Fibroblast of skin of scalp (primary cell): ENCODE data around the gene SHE. TPM values are rescaled to one million over a fixed set of nuclear protein-coding genes. Genes with fewer than 3 reads are reported as not detected.
"Not testable (repeated sequence)": the region's sequence is repeated elsewhere in the genome, so short reads cannot be mapped to it uniquely, and the experiment has no call there.

Experiments
- DNase-seq: peaks from one replicate; pipeline ENCODE4 v3.0.0-alpha.2; 2013
- polyA plus RNA-seq, 2 experiments: library from polyadenylated mRNA; unstranded; fragments of 120-200 nt; gene quantifications; one replicate each; pipeline ENCODE4 v1.2.1, GENCODE V29; 2013; ENCODE audit not compliant: insufficient read length in 2 of 2

SHE gene
- polyA plus RNA-seq (2013, experiment 1 of 2; ENCODE audit: insufficient read length) = 0.06 TPM
- 0.25 TPM for polyA plus RNA-seq (2013, experiment 2 of 2; ENCODE audit: insufficient read length)

DNA sequence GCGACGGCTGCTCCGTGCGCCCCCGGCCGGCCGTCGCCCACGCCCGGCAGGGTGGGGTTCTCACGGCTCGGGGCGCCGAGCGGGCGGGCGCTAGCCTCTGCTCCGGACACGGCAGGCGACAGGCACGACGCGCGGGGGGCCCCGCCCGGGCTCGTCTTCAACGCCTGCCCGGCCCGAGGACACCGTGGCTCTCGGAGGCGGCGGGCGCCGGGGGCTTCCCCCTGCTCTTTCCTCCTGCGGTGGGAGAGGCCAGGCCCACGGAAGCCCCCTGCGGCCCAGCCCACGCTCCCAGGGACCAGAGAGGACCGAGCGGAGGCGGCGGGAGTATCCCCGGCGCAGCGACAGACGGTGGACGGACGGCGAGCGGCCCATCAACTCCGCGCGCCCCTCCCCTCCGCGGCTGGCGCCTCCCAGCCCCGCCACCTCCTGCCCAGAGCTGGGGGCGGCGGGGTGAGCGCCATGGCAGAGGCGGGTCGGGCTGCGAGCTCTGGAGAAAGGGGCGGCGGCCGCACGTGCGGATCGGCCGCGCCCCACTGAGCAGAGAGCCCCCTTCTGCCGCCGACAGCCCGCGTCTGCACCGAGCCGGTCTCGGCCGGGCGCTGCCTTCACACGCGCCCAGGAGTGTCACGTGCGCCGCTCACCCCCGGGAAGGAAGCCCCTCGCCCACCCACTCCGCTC is at the start of gene SHE, which contains the start of gene TDRD10:
TSS of gene SHE (minus strand) at position 347 of the 678 bp plus-strand sequence. CDS start 386 bp downstream, outside the sequence.
TSS of gene TDRD10 (plus strand) at position 154 of the 678 bp plus-strand sequence. CDS start 4,685 bp downstream, outside the sequence.
- no peak for DNase-seq

DNA sequence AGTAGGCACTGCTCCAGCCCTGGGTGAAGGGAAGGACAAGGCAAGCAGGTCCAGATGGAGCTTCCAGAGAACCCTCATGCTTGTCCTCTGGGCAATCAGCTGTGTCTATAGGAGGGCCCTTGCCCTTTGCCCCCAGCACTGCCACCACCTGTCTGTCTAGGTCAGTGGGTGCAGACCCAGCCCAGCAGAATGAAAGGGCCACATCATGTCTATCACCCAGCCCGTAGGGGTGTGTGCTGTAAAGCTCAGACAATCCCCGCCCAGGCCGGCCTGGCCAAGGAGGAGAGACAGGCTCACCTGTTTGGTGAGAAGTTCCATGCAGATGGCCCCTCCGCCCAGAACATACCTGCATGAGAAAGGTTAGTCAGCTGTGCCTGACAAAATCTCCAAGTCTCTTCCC is 49.3 kb upstream of the SHE start:
- DNase-seq = no peak

DNA sequence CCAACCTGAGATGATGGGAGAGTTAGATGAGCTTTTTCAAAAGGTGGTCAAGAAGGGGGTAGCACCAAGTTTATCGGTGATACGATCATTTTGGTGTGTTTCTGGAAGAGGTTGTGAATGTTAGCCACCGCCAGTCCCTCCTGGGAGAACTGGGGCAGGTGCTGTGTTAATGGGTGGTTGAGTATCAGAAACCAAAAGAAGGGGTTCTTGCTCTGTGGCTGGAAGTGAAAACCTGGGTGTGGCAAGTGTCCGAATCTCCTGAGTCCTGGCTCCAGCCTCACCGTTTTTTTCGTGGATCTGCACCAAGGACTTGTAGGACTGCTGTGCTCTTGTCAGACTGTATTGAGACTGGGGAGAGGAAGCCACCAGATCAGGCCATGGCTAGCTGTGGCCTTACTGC is 48.4 kb upstream of the SHE start:
- DNase-seq = no peak

DNA sequence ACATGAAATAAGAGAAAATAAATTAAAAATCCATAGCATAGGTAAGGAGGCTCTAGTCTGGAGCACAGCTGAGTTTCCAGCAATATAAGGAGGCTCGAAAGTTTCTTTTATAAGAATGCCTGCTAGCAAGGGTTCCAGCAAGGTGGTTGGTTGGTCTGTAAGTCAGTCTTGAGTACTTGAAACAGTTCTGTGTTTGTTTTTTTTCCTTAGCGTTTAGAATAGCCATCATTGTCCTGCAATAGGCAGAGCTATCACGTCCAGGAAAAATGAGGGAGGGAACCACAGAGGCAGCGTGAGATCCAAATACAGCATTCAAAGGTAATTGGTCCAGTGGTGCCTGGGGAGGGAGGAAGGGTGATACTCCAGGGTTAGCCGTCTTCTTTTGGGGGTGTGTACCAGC is 47.9 kb upstream of the SHE start:
- no peak for DNase-seq

DNA sequence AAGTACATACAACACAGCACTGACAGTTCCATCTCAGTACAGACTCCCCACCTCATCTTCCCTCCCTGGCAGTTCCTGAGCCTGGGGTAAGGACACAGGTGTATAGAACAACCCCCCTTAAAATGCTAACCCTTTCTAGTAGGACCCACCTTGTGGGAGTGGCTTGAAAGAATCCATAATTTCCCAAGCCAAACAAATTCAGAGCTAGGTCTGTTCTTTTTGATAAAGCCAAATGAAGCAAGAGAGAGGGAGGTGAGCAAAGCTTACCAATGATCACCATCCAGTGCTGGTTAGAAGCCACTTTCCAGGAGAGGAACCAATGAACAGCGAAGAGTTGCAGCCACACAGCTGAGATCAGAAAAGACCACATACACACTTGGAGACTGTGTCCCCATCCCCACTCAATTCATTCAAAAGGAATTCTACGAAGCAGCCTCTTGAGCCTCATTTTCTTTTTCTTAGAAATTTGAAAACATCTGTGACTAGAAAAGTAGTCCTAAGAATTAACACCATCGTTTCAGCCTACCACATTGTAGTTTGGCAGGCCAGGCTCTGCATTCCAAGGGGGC is 47.1 kb upstream of the SHE start:
- DNase-seq = no peak

DNA sequence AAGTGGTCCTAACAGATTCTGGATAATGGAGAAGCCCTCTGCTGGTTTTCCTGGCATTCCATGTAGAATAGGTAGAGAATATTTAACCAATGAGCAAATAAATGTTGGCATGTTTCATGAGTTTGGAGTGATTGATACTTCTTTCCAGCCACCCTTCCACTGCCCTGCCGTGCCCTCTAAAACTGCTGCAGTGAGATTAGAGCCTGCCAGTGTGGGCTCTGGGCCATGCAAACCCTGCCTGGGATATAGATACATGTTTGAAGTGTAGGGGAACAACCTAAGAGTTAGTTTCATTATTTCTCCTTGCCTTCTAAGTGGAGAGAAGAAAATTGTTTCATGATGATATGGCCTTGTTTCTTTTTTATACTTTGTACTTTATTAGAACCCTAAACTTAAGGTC is 45.8 kb upstream of the SHE start:
- DNase-seq = no peak

DNA sequence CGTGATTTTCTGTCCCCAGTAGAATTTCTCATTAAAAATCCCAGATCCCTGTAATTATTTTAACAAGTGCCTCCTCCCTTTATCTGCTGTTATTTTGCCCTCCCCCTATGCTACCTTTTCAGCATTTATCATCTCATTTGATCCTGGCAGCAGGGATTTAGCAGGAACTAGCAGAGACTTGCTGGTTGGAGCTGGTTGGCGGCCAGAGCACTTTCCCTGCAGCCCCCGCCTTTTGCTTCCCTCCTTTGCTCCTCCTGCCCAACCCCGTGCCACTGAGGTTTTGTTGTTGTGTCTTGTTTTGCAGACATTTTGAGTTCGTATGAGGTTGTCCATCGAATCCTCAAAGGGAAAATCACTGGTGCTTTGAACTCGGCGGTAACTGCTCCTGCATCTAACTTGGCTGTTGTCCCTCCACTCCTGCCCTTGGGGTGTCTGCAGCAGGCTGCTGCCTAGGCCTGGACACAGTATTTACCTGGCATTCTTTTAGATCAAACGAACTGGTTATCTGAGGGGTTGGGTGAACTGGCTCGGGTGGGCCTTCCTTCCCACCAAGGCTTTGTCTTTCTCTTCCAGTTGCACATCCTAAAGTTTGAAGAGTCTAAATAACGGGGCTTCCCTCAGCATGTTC is 45.0 kb upstream of the SHE start:
- no peak for DNase-seq

DNA sequence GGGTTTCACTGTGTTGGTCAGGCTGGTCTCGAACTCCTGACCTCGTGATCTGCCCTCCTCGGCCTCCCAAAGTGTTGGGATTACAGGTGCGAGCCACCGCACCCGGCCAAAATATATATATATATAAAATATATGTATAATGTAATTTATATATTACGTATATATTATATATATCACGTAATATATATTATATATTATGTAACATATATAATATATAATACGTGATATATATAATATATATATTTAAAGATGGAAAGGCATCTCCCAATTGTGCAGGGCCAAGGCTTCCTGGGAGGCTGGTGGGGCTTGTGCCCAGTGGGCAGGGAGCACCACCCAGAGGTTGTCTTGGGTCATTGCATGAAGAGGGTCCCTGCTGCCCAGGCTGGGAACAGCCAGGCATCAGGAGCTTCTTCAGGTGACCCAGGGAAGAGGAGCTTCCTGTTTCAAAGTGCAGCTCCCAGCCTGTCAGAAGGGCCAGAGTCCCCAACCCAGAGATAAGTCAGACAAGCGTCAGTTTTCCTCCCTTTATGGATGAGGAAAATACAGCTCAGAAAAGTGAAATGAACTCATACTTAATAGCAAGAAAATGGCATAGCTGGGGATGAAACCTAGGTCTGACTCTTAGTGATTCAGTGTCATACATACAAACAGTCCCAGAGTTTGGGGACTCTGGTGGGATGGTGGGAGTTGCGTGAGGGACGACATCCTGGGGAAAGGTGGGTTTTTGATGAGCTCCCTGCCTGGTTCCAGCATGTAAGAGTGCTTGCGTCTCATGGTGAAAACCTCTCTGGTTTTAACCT is 44.3 kb upstream of the SHE start:
- peak; percentile 60 for DNase-seq

DNA sequence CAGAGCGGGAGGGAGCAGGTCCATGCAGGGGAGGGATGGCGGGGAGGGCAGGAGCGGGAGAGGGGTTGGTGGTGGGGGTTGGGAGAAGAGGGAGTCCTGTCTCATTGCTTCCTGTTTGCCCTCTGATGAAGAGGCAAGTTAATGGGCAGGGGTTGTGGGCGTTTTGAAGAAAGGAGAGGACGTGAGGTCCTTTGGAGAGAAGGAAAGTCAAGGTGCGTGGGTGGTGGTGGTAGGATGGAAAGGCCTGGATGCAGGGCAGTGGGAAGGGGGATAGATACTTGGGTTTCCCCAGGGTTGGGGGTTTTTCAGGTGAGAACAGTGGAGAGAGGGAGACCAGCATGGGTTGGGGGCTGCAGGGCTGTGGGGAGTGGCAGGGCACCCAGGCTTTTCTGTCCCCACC is 39.0 kb upstream of the SHE start:
- no peak for DNase-seq

DNA sequence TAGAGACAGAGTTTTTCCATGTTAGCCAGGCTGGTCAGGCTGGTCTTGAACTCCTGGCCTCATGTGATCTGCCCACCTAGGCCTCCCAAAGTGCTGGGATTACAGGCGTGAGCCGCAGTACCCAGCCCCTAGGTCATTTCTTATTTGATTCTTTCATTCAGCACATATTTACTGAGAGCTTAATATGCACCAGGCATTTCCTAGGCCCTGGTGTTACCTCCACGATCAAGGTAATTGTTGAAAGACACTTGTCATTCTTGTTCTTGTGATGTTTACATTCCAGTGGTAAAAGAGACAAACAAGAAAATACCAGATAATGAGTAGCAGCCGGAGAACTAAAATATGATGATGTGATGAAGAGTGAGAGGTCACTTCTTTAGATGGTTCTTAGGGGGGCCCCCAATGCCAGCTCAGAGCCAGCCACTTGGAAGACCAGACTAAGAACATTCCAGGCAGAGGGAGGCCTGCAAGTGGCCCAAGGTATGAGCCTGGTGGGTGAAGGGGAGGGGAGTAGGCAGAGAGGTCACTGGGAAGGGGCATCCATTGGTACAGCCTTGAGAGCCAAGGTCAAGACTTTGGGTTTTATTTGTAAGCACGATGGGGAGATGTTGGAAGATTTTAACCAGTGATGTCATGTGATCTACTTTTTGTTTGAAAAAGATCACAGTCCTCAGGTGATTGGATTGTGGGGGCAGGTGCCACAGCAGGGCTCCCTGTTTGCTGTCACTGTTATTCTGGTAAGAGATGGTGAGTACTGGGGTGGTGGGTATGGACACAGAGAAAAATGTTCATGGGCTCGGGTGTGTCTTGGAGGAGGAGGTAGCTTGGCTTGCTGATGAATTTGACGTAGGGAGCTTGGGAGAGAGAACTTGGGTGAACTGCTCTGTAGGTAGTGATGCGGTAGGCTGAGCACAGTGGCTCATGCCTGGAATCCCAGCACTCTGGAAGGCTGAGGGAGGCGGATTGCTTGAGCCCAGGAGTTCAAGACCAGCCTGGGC is 37.6 kb upstream of the SHE start:
- no peak for DNase-seq

DNA sequence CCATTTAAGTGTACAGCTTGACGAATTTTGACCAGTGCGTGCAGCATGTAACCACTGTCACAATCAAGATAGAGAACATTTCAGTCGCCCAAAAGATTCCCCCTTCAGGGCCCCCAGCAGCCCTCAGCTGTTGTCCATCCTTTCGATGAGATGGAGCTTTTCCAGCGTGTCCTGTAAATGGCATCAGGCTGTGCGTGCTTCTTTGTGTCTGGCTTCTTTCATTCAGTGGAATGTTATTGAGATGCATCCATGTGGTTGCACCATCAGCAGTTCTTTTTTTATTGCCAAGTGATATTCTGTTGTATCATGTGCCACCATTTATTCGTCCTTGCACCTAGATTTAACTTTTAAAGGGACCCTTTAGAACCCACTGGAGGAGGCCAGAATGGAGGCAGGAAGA is 34.4 kb upstream of the SHE start:
- DNase-seq = no peak

DNA sequence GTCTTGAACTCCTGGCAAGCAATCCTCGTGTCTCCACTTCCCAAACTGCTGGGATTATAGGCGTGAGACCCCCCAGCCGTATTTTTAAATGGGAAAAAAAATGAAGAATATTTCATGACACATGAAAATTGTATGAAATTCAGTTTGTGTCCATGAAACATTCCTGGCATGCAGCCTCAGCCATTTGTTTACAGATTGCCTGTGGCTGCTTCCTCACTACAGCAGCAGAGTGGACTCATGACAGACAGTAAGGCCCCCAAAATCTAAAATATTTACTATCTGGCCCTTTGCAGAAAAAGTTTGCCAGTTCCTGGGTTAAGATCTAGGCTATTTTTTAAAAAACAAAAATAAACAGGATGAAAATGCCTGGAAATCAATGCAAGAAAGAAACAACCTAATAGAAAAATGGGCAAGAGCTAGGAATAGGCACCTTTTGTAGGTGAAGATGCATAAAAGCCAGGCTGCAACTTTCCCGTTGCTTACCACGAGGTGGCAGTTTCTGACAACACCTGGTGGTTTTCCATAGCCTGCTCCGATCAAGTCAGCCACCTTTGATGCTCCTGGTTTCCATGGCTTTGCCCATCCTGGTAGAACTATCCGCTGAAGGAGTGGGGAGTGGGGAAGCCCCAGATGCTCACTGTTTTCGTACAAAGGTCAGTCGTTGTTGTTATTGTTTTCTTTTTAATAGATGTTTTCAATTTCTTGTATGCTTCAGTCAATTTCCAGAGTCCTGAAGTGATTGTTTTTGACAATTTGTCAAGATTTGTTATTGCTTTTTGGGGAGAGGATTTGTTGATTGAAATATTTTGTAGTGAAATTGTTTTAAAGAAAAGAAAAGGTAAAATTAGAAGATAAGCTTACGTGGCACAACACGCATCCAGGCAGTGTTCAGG is 32.0 kb upstream of the SHE start:
- no peak for DNase-seq

DNA sequence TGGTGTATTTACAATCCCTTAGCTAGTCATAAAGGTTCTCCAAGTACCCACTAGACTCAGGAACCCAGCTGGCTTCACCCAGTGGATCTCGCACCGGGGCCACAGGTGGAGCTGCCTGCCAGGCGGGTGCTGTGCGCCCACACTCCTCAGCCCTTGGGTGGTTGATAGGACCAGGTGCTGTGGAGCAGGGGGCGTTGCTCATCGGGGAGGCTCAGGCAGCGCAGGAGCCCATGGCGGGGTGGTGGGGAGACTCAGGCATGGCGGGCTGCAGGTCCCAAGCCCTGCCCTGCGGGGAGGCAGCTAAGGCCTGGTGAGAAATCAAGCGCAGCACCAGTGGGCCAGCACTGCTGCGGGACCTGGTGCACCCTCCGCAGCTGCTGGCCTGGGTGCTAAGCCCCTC is 29.7 kb upstream of the SHE start:
- not testable (repeated sequence) for DNase-seq

DNA sequence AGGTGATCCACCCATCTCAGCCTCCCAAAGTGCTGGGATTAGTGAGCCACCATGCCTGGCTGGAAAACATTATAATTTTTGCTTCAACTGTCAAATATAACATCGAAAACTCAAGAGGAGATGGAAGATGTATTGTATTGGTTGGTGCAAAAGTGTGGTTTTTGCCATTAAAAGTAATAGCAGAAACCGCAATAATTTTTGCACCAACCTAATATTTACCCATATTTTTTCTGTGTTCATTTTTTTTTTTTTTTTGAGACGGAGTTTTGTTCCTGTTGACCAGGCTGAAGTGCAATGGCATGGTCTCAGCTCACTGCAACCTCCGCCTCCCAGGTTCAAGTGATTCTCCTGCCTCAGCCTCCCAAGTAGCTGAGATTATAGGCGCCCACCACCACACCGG is 27.1 kb upstream of the SHE start:
- DNase-seq = no peak

DNA sequence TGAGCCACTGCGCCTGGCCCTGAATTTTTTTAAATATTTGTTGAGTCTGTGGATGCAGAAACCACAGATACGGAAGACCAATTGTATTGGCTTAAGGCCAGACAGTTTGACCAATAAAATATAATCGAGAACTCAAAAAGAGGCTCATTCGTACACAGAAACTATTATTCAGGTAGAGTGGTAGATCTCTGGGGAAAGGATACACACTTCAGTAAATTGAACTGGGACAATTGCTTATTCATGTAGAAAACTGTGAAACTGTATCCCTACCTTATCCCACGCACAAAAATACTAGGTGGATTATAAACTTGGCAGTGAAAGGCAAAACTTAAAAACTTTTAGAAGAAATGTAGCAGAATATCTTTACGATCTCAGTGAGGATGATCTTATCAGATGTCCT is 25.0 kb upstream of the SHE start:
- no peak for DNase-seq

DNA sequence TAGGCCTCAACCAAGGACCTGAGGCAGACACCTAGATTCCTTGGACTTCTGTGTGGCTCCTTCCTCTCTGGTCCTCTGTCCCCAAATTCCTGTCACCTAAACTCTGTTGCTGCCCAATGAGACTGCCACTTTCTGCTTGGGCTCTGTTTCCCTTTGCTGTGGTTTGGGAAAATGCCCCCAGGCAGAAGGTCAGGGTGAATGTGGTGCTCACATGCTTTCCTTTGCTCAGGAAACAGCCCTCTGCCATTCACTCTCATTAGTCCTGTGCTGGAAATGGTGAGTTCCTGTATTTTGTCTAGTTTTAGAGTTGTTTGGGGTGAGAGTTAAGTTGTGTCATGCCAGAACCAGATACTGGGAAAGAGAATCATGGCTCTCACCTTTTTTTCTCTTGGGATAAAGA is 22.7 kb upstream of the SHE start:
- no peak for DNase-seq

DNA sequence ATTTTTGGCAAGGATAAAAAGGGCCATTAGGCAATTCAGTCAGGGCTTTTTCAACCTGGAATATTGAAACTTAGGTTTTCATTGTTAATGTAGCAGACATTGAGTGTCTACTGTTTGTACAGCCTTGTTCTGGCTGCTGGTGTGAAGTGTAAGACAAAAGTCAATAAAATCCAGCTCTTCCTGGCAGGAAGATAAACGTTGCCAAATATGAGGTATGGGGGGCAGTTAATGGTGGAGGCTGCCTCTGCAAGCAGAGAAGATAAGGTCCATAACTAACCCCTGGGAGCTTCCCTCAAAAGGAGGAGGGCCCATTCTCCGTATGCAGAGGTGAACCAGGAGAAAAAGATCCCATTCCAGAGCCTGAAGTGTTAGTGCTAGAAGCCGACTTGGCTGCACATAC is 19.5 kb upstream of the SHE start:
- DNase-seq = no peak

DNA sequence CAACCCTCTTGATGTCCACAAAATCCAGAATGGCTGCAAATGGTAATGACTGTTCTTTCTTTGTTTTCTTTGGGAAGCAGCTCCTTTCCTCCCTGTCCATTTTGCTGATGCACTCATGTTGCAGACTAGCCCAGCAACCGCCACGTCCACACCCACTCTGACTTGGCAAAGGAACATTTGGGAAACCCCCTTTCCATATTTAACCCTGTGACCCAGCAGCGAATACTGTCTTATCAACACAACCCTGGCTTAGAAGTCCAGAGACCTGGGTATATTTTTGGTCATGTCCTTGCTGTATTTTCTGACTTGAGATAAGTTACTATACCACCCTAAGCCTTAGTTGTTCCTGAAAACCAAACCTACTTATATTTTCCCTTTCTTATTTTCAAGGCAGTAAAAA is 18.1 kb upstream of the SHE start:
- no peak for DNase-seq

DNA sequence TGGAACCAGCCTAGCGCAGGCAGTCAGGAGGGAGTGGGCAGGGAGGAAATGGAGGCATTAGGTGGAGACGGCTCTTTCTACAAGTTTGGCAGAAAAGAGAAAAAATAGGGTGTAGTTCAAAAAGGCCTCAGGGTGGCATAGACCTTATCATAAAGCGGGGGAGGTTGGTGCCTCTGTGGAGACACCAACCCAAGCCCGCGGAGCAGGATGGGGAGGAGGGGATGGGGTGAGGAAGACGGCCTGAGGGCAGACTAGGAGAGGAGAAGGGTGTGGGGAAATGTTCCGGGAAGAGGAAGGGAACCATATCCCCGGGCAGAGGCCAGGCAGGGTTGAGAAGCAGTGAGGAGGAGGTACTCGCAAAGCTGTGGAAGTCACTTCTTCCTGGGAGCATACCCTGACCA is 17.4 kb upstream of the SHE start:
- DNase-seq = no peak

DNA sequence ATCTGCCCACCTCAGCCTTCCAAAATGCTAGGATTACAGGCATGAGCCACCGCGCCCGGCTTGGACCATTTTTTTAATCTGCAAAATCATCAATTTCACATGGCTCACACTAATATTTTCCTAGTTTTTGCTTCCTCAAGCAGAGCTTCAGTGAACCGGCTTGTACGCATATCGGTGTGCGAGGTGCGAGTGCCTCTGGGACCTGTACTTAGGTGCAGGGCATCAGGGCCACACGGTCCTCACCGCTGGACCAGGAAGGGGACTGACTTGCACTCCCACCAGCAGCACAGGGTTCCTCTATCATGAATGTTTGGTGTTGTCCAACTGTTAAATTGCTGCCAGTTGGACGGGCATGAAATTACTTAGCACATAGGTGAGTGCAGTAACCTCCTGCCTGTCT is 15.4 kb upstream of the SHE start:
- no peak for DNase-seq

DNA sequence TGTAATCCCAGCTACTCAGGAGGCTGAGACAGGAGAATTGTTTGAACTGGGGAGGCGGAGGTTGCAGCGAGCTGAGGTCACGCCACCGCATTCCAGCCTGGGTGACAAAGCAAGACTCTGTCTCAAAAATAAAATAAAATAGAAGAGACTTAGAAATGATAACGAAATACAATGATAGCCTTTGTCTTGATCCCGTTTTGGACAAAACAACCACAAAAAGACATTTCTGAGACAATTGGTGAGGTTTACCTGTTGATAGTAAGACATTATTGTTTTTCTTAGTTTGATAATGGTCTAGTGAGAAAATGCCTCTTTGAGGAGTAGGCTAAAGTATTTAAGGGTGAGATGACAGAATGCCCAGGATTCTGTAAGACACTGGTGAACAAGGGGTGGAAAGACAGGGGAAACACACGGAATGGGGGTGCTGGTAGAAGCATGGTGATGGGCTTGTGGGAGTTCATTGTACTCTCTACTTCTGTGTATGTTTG is 11.9 kb upstream of the SHE start:
- no peak for DNase-seq
